ENCODE measurements around the gene TIMM13. TPM values are rescaled to one million over a fixed set of nuclear protein-coding genes. Genes with fewer than 3 reads are reported as not detected.

The TIMM13 gene
- total and polyA plus RNA-seq, 10 donors, result 21.1 to 87.5 (median 44.6) TPM

DNA sequence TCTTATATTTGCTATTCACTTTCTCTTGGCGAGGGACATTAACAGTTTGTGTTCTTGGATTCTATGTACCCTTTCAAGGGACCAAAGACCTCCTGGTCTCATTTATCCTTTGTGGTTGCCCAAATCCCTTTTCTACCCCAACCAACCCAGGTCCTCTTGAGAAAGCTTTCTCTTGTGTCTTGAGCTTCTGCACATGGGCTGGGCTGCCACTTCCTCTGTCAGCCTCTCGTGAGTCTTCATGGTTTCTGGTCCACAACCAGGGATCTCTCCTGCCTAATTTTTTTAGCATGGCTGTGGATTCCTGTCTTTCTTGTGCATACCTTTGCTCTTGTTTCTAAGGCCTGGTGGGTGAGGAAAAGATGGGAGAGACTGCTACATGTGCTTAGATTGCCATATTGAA lies 14.9 kb downstream of the TIMM13 start:
- TF ChIP-seq POLR2A (IDR thresholded peaks at IDR 0.05) (no peak), POLR2AphosphoS5 (IDR thresholded peaks at IDR 0.05) (no peak)
- TF ChIP-seq, protein P1, sequence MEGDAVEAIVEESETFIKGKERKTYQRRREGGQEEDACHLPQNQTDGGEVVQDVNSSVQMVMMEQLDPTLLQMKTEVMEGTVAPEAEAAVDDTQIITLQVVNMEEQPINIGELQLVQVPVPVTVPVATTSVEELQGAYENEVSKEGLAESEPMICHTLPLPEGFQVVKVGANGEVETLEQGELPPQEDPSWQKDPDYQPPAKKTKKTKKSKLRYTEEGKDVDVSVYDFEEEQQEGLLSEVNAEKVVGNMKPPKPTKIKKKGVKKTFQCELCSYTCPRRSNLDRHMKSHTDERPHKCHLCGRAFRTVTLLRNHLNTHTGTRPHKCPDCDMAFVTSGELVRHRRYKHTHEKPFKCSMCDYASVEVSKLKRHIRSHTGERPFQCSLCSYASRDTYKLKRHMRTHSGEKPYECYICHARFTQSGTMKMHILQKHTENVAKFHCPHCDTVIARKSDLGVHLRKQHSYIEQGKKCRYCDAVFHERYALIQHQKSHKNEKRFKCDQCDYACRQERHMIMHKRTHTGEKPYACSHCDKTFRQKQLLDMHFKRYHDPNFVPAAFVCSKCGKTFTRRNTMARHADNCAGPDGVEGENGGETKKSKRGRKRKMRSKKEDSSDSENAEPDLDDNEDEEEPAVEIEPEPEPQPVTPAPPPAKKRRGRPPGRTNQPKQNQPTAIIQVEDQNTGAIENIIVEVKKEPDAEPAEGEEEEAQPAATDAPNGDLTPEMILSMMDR (IDR thresholded peaks at IDR 0.05 in 8 of 11, conservative IDR thresholded peaks at IDR 0.05 in 3 of 11), result no peak
- Histone ChIP-seq H3K36me3 (peaks cover 0 to 13% (median 3%) of the 10 kb centered on the region in 6 donors), H3K27me3 (replicated peaks in 1 of 7) (peaks cover 0 to 21% (median 0%) of the 10 kb centered on the region in 7 donors), H3K27ac (no peak overlapping the region), H3K4me3 (no peak overlapping the region), H3K4me1 (peaks cover 0 to 13% (median 5%) of the 10 kb centered on the region in 6 donors), H3K9me3 (peaks cover 0 to 12% (median 1%) of the 10 kb centered on the region in 8 donors)
- intact Hi-C loops (cut with DNase I; ENCODE audit: low total_unique reads), result no loop called here
- DNase-seq, result no peak
- WGBS, 5 donors, result 39 to 50% (median 48%) methylated on average over 2 of the region's 2 CpGs

DNA sequence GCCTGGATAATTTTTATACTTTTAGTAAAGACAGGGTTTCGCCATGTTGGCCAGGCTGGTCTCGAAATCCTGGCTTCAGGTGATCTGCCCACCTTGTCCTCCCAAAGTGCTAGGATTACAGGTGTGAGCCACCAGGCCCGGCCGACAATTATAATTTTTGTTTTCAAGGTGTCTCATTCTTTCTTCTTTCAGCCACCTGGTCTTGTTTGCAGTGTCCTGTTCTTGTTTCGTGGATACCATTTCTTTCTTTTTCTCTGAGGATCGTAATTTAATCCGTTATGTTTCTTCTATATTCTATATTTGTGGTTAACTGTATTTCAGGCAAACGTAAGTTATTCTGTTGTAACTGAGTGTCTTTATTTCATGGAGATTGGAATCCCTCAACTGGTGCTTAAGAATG lies 15.7 kb downstream of the TIMM13 start:
- WGBS, 5 donors, result 87 to 94% (median 91%) methylated on average over 8 of the region's 8 CpGs
- no peak overlapping the region for H3K27ac ChIP-seq
- H3K4me1 ChIP-seq, result peaks cover 0 to 13% (median 5%) of the 10 kb centered on the region in 6 donors
- peaks cover 0 to 5% (median 2%) of the 10 kb centered on the region in 6 donors for H3K36me3 ChIP-seq
- peaks cover 0 to 6% (median 0%) of the 10 kb centered on the region in 8 donors for H3K9me3 ChIP-seq
- TF ChIP-seq POLR2AphosphoS5 (IDR thresholded peaks at IDR 0.05), result no peak
- TF ChIP-seq, protein P1 (IDR thresholded peaks at IDR 0.05 in 8 of 11, conservative IDR thresholded peaks at IDR 0.05 in 3 of 11), result no peak
- no peak for TF ChIP-seq POLR2A (IDR thresholded peaks at IDR 0.05)
- H3K27me3 ChIP-seq (replicated peaks in 1 of 7), result peaks cover 0 to 21% (median 0%) of the 10 kb centered on the region in 7 donors
- DNase-seq, result no peak
- no peak overlapping the region for H3K4me3 ChIP-seq
- intact Hi-C loops (cut with DNase I; ENCODE audit: low total_unique reads), result no loop called here

DNA sequence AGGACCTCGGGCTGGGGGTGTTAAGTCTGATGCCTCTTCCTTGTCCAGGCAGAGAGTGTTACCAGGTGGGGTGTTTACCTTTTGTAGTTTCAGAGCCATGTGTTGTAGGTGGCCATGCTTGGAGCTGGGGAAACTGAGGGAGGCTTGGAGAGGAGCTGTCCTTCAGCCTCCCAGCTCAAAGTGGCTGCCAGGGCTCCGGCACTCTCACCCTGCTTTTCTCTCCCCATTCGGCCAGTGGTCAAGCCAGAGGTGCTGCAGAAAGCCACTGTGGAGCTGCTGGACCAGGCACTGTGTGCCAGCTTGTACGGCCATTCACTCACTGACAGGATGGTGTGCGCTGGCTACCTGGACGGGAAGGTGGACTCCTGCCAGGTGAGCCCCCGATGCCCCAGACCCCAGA lies 17.4 kb downstream of the TIMM13 start:
- Histone ChIP-seq H3K27me3 (replicated peaks in 1 of 7) (peaks cover 0 to 21% (median 0%) of the 10 kb centered on the region in 7 donors), H3K4me1 (no peaks in the 10 kb centered on the region), H3K9me3 (peaks cover 0 to 4% (median 0%) of the 10 kb centered on the region in 8 donors), H3K4me3 (no peak overlapping the region), H3K36me3 (no peaks in the 10 kb centered on the region), H3K27ac (no peak overlapping the region)
- WGBS, 5 donors, result 92 to 98% (median 95%) methylated on average over 6 to 7 of the region's 7 CpGs
- intact Hi-C loops (cut with DNase I; ENCODE audit: low total_unique reads), result no loop called here
- DNase-seq, result no peak
- TF ChIP-seq POLR2AphosphoS5 (IDR thresholded peaks at IDR 0.05), result no peak
- TF ChIP-seq, protein P1 (IDR thresholded peaks at IDR 0.05 in 8 of 11, conservative IDR thresholded peaks at IDR 0.05 in 3 of 11), result no peak
- no peak for TF ChIP-seq POLR2A (IDR thresholded peaks at IDR 0.05)

DNA sequence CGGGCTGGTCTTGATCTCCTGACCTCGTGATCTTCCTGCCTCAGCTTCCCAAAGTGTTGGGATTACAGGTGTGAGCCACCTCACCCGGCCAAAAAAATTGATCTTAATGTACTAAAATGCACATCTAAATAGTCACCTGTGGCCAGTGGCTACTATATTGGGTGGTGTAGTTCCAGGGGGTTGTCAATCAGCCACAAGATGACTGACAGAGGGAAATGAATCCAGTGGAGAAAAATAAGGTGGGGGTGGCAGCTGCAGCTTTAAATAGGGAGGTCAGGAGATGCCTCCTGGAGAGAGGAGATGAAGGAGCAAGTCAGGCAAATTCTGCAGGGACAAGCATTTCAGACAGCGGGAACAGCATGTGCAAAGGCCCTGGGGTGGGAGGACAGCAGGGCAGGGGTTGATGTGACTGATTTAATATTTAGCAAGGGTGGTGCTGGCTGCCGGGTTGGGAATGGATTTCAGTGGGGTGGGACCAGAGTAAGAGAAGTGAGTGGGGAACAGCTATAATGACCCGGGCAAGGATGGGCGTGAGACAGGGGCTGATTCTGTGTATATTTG lies 18.0 kb downstream of the TIMM13 start:
- intact Hi-C loops (cut with DNase I; ENCODE audit: low total_unique reads), result no loop called here

More for the DNA sequence above, 18.0 kb downstream of the TIMM13 start:
- 83 to 95% (median 90%) methylated on average over 7 of the region's 7 CpGs for WGBS, 5 donors
- Histone ChIP-seq H3K9me3 (peaks cover 0 to 4% (median 0%) of the 10 kb centered on the region in 8 donors), H3K27me3 (replicated peaks in 1 of 7) (peaks cover 0 to 21% (median 0%) of the 10 kb centered on the region in 7 donors), H3K4me1 (no peaks in the 10 kb centered on the region), H3K27ac (no peak overlapping the region), H3K4me3 (no peak overlapping the region), H3K36me3 (no peaks in the 10 kb centered on the region)
- DNase-seq, result no peak
- no peak for TF ChIP-seq POLR2A (IDR thresholded peaks at IDR 0.05)
- TF ChIP-seq, protein P1 (IDR thresholded peaks at IDR 0.05 in 8 of 11, conservative IDR thresholded peaks at IDR 0.05 in 3 of 11), result no peak
- TF ChIP-seq POLR2AphosphoS5 (IDR thresholded peaks at IDR 0.05), result no peak

Data from spleen (tissue), 11 donors.